ENCODE measurements around the gene CSF1.

Gene CSF1

DNA sequence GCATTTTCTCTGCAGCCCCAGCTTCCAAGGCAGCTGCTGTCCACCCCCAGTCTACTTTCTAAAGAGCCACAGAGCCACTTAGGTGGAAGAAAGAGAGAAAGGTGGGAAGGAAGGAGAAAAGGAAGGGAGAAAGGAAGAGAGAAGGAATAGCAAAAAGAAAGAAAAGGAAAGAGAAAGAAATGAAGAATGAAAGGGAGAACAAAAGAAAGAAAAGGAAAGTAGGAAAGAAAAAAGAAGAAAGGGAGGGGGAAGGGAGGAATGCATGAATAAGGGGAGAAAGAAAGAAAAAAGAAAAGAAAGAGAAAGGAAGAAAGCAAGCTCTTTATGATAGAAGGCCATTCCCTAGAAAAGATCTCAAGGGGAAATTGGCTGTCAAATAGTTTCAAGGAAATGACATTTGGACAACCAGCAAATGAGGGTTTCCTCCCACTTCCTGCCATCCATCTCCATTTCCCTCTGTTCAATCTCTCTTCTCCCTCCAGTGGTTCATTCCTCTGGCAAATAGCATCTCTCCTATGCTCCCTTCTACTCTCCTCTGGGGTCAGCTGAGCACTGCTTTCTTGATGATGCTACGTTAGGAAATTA lies 3.4 kb upstream of the CSF1 start:
- H3K4me3 ChIP-seq (ENCODE audit: low read depth, low read length): no peak overlapping the region
- TF ChIP-seq, protein P1, sequence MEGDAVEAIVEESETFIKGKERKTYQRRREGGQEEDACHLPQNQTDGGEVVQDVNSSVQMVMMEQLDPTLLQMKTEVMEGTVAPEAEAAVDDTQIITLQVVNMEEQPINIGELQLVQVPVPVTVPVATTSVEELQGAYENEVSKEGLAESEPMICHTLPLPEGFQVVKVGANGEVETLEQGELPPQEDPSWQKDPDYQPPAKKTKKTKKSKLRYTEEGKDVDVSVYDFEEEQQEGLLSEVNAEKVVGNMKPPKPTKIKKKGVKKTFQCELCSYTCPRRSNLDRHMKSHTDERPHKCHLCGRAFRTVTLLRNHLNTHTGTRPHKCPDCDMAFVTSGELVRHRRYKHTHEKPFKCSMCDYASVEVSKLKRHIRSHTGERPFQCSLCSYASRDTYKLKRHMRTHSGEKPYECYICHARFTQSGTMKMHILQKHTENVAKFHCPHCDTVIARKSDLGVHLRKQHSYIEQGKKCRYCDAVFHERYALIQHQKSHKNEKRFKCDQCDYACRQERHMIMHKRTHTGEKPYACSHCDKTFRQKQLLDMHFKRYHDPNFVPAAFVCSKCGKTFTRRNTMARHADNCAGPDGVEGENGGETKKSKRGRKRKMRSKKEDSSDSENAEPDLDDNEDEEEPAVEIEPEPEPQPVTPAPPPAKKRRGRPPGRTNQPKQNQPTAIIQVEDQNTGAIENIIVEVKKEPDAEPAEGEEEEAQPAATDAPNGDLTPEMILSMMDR (IDR thresholded peaks at IDR 0.05; ENCODE audit: low read depth, low read length, missing control alignments): no peak
- DNase-seq (ENCODE audit: low read depth): no peak

DNA sequence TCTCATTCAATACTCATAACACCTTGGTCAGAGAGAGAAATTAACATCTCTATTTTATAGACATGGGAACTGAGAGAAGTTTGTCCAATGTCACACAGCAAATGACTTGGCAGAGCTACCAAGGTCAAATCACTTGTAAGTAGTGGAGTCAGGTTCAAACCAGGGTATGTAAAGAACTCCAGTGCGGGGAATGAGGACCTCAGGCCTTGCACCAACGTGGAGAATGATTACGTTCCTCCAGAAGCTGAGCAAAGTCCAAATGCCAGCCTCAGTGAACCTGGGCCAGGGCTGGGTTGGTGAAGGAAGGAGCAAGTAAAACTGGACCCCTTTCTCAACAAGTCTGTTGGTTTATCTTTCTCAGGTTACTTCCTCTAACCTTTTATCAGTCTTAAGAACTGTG lies 1.8 kb upstream of the CSF1 start:
- TF ChIP-seq, protein P1 (IDR thresholded peaks at IDR 0.05; ENCODE audit: low read depth, low read length, missing control alignments): no peak
- no peak overlapping the region for H3K4me3 ChIP-seq (ENCODE audit: low read depth, low read length)
- DNase-seq (ENCODE audit: low read depth): no peak

DNA sequence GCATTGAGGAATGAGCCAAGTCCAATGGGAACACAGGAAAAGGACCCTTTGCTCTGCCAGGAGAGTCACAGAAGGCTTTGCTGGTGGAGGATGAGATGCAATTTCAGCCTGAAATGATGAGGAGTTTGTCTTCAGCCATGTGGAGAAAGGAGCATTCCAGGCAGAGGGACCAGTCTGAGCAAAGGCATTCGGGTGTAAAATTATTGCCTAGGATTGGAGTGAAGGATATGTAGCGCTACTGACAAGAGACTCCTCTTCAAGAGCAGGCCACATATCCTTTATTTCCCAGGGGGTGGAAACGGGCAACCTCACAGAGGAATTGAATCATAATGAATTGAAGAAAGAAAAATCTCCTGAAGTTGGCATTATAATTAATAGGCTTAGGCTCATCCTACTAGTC lies 1.1 kb upstream of the CSF1 start:
- TF ChIP-seq, protein P1 (IDR thresholded peaks at IDR 0.05; ENCODE audit: low read depth, low read length, missing control alignments): no peak
- H3K4me3 ChIP-seq (ENCODE audit: low read depth, low read length): no peak overlapping the region
- DNase-seq (ENCODE audit: low read depth): no peak

DNA sequence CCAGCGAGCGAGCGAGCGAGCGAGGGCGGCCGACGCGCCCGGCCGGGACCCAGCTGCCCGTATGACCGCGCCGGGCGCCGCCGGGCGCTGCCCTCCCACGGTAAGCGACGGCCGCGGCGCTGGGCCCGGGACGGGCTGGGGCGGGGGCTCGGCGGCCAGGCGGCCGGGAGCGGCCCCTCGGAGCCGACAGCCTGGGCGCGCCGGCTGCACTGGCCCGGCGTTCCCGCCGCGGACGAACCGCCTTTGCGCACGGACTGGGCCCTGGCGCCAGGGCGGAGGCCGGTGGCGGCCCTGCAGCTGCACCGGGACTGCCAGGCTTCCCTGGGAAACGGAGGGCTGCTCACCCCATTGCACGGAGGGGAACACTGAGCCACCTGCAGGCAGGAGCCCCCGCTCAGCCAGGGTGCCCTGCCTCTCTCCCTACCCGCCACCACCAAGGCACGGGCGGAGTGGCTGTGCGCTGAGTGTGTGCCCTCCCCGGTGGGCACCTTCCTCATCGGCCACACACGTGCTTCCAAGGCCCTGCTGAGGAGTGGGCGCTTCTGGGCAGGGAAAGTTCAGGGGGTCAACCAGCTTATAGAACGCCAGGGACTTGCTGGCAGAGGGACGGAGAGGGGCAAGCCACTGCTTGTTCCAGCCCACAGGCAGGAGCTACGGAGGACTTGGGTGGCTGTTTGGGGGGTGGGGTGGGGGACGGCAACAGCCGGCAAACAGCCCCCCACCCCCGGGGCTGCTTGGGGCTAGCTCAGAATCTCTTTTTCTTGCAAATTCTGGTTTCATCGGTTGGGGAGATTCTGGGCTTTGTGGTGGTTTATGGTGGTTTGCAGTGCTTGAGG lies 532 bp downstream of the CSF1 start:
- no peak for DNase-seq (ENCODE audit: low read depth)
- TF ChIP-seq, protein P1 (IDR thresholded peaks at IDR 0.05; ENCODE audit: low read depth, low read length, missing control alignments): no peak

DNA sequence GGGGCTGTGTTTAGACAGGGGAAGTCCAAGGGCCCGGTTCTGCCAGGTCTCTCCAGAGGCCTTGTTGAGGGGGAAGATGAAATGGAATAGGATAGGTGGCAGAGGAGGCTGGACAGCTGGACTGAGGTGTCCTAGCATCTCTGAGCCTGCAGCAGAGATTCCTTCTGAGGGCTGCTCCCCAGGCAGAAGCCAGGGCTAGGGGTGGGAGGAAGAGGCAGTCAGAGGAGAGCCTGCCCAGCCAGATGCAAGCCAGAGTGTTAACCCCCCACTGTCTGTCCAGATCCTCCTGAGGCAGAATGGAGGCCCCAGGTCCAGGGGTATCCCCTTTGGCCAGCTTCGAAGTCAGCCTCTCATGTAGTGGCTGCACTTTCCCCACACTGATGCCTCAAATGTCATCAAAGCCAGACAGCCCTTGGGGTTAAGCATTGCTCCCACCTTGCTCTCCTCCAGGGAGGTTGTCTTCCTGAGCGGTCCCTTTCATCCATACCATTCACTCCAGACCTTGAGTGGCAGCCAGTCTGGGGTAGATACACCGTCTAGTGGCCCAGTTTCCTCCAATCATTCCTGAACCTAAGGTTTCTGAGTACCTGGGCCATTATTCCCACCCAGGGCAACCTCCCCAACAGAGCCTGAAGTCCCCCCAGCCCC lies 1.7 kb downstream of the CSF1 start:
- H3K4me3 ChIP-seq (ENCODE audit: low read depth, low read length): peak overlapping the region; percentile 84
- no peak for DNase-seq (ENCODE audit: low read depth)
- TF ChIP-seq, protein P1 (IDR thresholded peaks at IDR 0.05; ENCODE audit: low read depth, low read length, missing control alignments): no peak

More for the DNA sequence above, 532 bp downstream of the CSF1 start:
- peak overlapping the region; percentile 84 for H3K4me3 ChIP-seq (ENCODE audit: low read depth, low read length)

DNA sequence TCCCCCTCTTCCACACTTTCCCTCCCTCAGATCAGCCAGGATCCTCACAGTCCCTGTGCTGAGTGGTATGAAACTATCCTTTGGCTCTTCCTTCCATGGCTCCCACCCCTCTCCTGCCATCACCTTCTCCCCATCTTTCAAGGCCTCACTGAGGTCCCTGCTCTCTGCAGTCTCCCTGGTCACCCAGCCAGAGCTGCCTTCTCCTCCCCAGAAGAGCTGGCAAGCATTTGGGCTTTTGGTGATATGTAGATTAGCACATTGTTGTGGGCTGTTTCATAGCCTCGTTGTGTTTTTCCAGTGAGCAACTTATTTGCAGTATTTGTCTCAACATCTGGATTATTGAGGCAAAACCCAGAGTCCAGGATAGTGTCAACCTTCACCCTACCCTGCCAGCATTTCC lies 2.2 kb downstream of the CSF1 start:
- TF ChIP-seq, protein P1 (IDR thresholded peaks at IDR 0.05; ENCODE audit: low read depth, low read length, missing control alignments): no peak
- no peak for DNase-seq (ENCODE audit: low read depth)
- H3K4me3 ChIP-seq (ENCODE audit: low read depth, low read length): no peak overlapping the region

Measured in GM12864 (cell line).